Keratinocyte (primary cell): ENCODE results near the gene ASCC3. TPM values are rescaled to one million over a fixed set of nuclear protein-coding genes. Genes with fewer than 3 reads are reported as not detected.
A peak's percentile ranks its signal among the peaks of the same experiment; 100 is the strongest.

ENCODE experiments used
- DNase-seq: peaks from one replicate; pipeline ENCODE4 v3.0.0-alpha.2; 2011; ENCODE audit warnings: low read depth, missing footprints, low spot score
- FAIRE-seq: peaks from 2 replicates; lab custom pipeline; 2011; peaks lifted over from hg19 to GRCh38; lab: Jason Lieb, UNC
- H2AFZ ChIP-seq: 2 replicates; pipeline ENCODE4 v1.6.0; 2012; ENCODE audit warnings: low read length, control low read depth, inconsistent platforms; ENCODE audit not compliant: control insufficient read depth
- H3K27ac ChIP-seq: 2 replicates; pipeline ENCODE4 v1.5.1; 2011; ENCODE audit warnings: low read length; ENCODE audit not compliant: control insufficient read depth, insufficient read depth
- H3K27me3 ChIP-seq: 3 replicates; pipeline ENCODE4 v1.6.0; 2011; ENCODE audit warnings: low read length; ENCODE audit not compliant: control insufficient read depth, insufficient read depth; ENCODE audit errors: extremely low read depth
- H3K36me3 ChIP-seq, 2 experiments: 2 replicates in 1 of 2; 3 replicates in 1 of 2; pipeline ENCODE4 v1.5.1; 2011; ENCODE audit warnings: low read length in 2 of 2, mild to moderate bottlenecking in 1 of 2; ENCODE audit not compliant: control insufficient read depth in 2 of 2, insufficient read depth in 2 of 2; ENCODE audit errors: extremely low read depth in 1 of 2
- H3K4me1 ChIP-seq: 3 replicates; pipeline ENCODE4 v1.5.1; 2011; ENCODE audit warnings: low read length; ENCODE audit not compliant: control insufficient read depth, insufficient read depth; ENCODE audit errors: extremely low read depth
- H3K4me2 ChIP-seq: 3 replicates; pipeline ENCODE4 v1.6.0; 2011; ENCODE audit warnings: low read depth, low read length; ENCODE audit not compliant: control insufficient read depth, insufficient read depth; ENCODE audit errors: extremely low read depth
- H3K4me3 ChIP-seq, 3 experiments: fragments of 200-600 bp in 1 of 3; sonication (generic) in 1 of 3; 2 replicates in 2 of 3; 3 replicates in 1 of 3; pipeline ENCODE4 v1.5.1; 2011 to 2016; ENCODE audit warnings: low read length in 3 of 3, mild to moderate bottlenecking in 3 of 3, control low read depth in 2 of 3, inconsistent platforms in 1 of 3, low read depth in 1 of 3, mixed read lengths in 1 of 3, mixed run types in 1 of 3, moderate library complexity in 1 of 3; ENCODE audit not compliant: control insufficient read depth in 2 of 3, insufficient read depth in 2 of 3; ENCODE audit errors: extremely low read depth in 1 of 3
- H3K79me2 ChIP-seq: 2 replicates; pipeline ENCODE4 v1.6.0; 2012; ENCODE audit warnings: low read length; ENCODE audit not compliant: control insufficient read depth, insufficient read depth
- H3K9ac ChIP-seq: 3 replicates; pipeline ENCODE4 v1.6.0; 2011; ENCODE audit warnings: low read length; ENCODE audit not compliant: control insufficient read depth, insufficient read depth; ENCODE audit errors: extremely low read depth
- H3K9me1 ChIP-seq: 3 replicates; pipeline ENCODE4 v1.6.0; 2011; ENCODE audit warnings: low read length; ENCODE audit not compliant: control insufficient read depth, insufficient read depth; ENCODE audit errors: extremely low read depth
- H3K9me3 ChIP-seq: 2 replicates; pipeline ENCODE4 v1.5.1; 2012; ENCODE audit warnings: low read depth, low read length; ENCODE audit not compliant: control insufficient read depth
- H4K20me1 ChIP-seq: 3 replicates; pipeline ENCODE4 v1.6.0; 2011; ENCODE audit warnings: low read length; ENCODE audit not compliant: control insufficient read depth, insufficient read depth; ENCODE audit errors: extremely low read depth
- CTCF ChIP-seq, 3 experiments: IDR thresholded peaks in 1 of 3; conservative IDR thresholded peaks in 1 of 3; optimal IDR thresholded peaks in 1 of 3; 2 replicates in 2 of 3; 3 replicates in 1 of 3; pipeline versions ENCODE3 to v1.5.1; 2011; ENCODE audit warnings: low read length in 3 of 3, mild to moderate bottlenecking in 3 of 3, moderate library complexity in 2 of 3, control low read depth in 1 of 3, inconsistent platforms in 1 of 3; ENCODE audit not compliant: insufficient read depth in 2 of 3; ENCODE audit errors: extremely low read depth in 1 of 3
- EZH2 ChIP-seq: IDR thresholded peaks from one replicate; pipeline ENCODE4 v1.6.1; 2012; ENCODE audit warnings: inconsistent platforms, mild to moderate bottlenecking, low read length, moderate library complexity
- dilution Hi-C: fragments of 300-500 bp; cut with MboI; formaldehyde crosslinking; loops from one replicate; pipeline ENCODE4 v1.7.0; 2020; ENCODE audit warnings: low sequenced_read_pairs; ENCODE audit not compliant: extremely low pct_ligation_motif_present
- polyA plus RNA-seq, 5 experiments: library from polyadenylated mRNA; depleted of rRNA in 3 of 5; stranded (reverse) in 3 of 5; stranded (forward) in 1 of 5; unstranded in 1 of 5; fragments of >200 nt; gene quantifications; 1 replicate in 1 of 5; 2 replicates in 3 of 5; 3 replicates in 1 of 5; pipeline versions ENCODE4 v1.2.1 to v1.2.3, GENCODE V29; 2011 to 2012; ENCODE audit warnings: missing spikeins in 2 of 5, low read depth in 1 of 5, low replicate concordance in 1 of 5

Gene ASCC3
- polyA plus RNA-seq, 1 donor (not counting 4 experiments of a cell fraction or from before 2014, with no cell fraction given): 58.6 TPM

GRCh38 chr6:100469101-100469859 is 411.8 kb downstream of the ASCC3 start:
- Histone ChIP-seq H3K27ac (no peak overlapping the region), H3K27me3 (peaks cover 82% of the 10 kb centered on the region), H3K9me1 (no peaks in the 10 kb centered on the region), H3K36me3 (no peaks in the 10 kb centered on the region), H3K79me2 (no peaks in the 10 kb centered on the region), H3K9me3 (no peaks in the 10 kb centered on the region), H4K20me1 (no peaks in the 10 kb centered on the region), H3K4me2 (no peak overlapping the region), H3K4me1 (no peaks in the 10 kb centered on the region), H2AFZ (no peak overlapping the region), H3K9ac (no peak overlapping the region), H3K4me3 (no peak overlapping the region)
- TF ChIP-seq CTCF (optimal IDR thresholded peaks at IDR 0.05 in 1 of 3, IDR thresholded peaks at IDR 0.05 in 1 of 3, conservative IDR thresholded peaks at IDR 0.05 in 1 of 3; ENCODE audit: extremely low read depth in 1 of 3, insufficient read depth in 2 of 3, low read length in 3 of 3) (no peak), EZH2 (peak; percentile 76)
- dilution Hi-C loops: loop anchor here (25.0 kb wide), 1 partner anchor 357 kb away; no protein-coding TSS in a partner anchor
- DNase-seq: no peak
- FAIRE-seq: no peak

DNA sequence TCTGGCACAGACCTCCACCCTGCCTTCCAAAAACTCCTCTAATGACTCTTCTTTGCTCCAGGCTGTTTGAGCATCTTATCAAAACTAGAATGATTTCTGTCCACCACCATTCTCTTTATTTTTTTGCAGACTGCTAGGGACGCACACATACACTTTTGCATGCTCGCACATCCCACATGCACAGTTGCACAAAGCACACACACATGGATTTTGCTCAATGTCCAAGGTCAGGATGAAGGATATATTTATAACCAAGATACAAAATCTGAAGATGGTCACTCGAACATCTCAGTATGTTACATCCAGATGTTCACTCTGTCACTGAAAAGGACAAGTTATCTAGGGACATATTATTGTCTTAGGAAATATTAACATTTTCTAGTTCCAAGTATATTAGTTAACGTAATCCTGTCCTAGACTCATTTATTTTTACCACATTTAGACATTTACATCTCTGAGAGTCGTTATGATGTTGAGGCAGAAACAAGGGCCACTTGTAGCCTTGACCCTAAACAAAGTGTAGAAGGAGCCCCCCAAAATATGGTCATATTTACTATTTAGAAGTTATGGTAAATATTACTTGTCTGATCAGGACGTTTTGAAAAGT is 413.0 kb downstream of the ASCC3 start:
- Histone ChIP-seq H3K79me2 (no peaks in the 10 kb centered on the region), H3K27ac (no peak overlapping the region), H3K36me3 (no peaks in the 10 kb centered on the region), H3K27me3 (peaks cover 88% of the 10 kb centered on the region), H3K9me3 (no peaks in the 10 kb centered on the region), H3K4me1 (no peaks in the 10 kb centered on the region), H3K9me1 (no peaks in the 10 kb centered on the region), H3K4me3 (no peak overlapping the region), H3K9ac (no peak overlapping the region), H3K4me2 (no peak overlapping the region), H2AFZ (no peak overlapping the region), H4K20me1 (no peaks in the 10 kb centered on the region)
- DNase-seq (no peak), FAIRE-seq (no peak)
- dilution Hi-C loops: loop anchor here (25.0 kb wide), 1 partner anchor 356 kb away; no protein-coding TSS in a partner anchor
- no peak for TF ChIP-seq CTCF (optimal IDR thresholded peaks at IDR 0.05 in 1 of 3, IDR thresholded peaks at IDR 0.05 in 1 of 3, conservative IDR thresholded peaks at IDR 0.05 in 1 of 3; ENCODE audit: extremely low read depth in 1 of 3, insufficient read depth in 2 of 3, low read length in 3 of 3)
- peak; percentile 19 for TF ChIP-seq EZH2
